HG02571 (cell line): ENCODE results near the gene TMPRSS11E.
"Not testable (repeated sequence)": the region's sequence is repeated elsewhere in the genome, so short reads cannot be mapped to it uniquely, and the experiment has no call there.

Experiments used
- ATAC-seq: cut with Tn5 transposase; IDR thresholded peaks from one replicate; pipeline ENCODE4 v1.9.1; 2021; ENCODE audit warnings: mild to moderate bottlenecking, moderate library complexity; ENCODE audit not compliant: unreplicated experiment

Gene TMPRSS11E

DNA sequence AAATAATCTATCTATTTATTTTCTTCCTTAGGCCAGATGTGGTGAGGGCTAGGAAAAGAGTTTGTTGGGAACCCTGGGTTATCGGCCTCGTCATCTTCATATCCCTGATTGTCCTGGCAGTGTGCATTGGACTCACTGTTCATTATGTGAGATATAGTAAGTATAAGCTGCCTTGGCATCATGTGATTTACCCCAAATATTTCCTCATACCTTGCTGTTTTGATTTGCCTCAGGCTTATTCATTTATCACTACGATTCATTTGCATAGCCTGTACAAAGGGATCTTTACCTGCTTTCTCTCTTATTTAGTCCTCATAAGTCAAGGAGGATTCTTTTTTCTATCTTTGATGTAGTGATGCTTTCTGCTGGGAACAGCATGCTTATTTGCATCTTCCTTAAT lies 14.5 kb downstream of the TMPRSS11E start:
- no peak for ATAC-seq

DNA sequence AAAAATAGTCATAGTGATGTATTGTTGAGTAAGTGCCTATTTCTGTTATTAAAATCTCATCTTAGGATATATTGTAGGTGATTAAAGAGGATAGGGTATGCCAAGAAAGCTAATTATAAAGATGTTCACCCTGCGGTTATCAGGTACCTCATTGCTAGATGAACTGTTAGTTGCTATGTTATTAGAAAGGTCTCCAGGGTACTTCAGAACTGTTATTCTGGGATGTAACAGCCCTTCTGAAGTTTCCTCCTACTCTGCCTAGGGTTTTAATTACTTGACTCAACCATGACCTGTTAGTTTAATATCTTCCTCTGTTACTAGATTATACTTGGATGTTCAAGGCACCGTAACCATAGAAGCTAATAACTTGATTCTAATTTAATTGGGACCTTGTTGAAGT lies 15.4 kb downstream of the TMPRSS11E start:
- no peak for ATAC-seq

DNA sequence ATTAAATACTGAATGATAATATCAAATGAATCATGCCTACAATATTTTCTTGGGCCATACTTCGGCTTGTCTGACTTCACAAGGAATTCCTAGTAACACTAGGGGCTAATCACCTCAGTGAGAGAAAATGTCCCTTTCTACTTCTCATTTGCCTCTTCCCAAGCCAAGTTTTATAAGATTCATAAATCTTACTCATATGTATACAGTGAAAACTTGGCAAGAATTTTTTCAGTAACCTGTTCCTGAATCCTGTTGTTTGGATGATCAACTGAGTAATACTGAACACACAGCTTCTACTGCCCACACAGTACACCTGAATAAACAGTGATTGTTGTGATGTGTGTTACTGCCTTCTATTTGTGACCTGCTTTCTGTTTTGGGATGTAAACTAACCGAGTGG lies 16.5 kb downstream of the TMPRSS11E start:
- no peak for ATAC-seq

DNA sequence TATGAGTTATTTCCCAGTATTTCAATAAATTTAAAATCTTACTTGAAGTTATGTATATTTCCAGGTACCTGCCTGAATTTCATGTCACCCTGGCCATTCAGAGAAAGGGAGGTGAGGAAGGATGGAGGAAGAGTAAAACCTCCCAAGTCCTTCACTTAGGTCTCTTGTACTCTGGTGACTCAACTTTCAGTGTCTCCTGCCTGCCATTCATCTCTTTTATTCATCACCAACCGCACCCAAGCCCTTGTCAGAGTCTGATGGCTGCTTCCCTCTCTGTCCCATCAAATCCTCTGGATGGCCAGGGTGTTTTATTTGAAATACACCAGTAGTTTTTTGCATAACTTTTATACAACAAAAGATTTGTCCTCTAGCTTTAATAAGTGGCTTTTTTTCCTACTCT lies 17.8 kb downstream of the TMPRSS11E start:
- no peak for ATAC-seq

DNA sequence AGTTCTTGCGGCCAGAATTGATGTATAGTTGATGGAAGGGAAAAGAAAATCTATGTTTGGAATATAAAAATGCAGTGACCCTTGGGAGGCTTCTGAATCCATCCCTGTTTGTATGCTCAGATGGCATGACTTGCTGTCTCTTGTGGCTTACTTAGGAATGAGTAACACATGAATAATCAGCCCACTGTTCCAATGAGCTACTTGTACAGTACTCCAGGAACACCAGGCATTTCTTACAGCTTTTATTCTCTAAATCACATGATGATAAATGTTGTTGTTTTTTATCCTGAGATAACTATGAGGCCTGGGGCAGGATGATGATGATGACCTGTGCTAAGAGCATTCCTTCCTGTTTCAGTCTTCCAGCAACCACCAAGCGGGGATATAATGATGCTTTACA lies 18.9 kb downstream of the TMPRSS11E start:
- no peak for ATAC-seq

DNA sequence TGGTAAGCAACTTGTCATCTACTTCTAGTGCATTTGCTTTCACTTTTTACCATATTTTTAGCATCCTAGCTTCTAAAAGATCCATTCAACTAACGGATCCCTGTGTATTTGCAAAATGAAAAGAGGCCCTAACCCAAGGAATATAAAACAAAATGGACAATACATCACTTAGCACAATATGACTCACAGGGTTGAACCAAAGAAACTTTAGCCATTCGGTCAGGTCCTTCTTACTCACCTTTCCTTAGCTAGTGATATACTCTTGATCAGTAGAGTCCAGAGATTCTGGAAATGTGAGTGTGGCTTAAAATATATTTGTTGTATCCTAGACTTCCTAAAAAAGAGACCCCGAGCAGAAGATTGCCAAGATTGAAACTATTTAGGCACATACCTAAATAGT lies 19.5 kb downstream of the TMPRSS11E start:
- no peak for ATAC-seq

DNA sequence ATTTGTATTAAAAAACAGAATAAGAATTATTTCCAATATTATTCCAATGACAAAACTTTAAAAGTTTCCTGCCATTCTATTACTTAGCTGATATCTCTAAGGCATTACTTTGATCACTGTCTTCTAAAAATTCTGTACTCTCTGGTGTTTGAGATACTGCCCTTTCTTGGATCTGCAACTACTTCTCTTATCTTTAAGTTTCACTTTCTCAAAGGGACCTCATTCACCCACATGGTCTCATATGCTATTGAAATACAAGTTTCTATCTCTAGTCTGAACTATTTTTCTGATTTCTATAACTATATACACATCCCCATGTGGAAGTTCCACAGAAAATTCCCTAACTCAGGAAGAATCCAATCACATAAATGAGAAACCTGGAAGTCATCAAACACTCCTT lies 22.2 kb downstream of the TMPRSS11E start:
- ATAC-seq = no peak

DNA sequence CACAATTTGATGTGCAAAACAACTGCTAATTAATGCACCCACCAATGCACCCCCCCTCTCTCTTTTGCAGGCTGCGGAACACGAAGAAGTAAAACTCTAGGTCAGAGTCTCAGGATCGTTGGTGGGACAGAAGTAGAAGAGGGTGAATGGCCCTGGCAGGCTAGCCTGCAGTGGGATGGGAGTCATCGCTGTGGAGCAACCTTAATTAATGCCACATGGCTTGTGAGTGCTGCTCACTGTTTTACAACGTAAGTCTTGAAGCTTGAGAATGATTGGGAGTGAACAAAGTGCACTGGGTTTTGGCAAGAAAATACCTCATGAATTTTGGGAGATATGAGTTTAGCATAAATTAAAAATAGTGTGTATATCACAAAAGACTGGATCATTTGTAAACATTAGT lies 28.9 kb downstream of the TMPRSS11E start:
- ATAC-seq = no peak

DNA sequence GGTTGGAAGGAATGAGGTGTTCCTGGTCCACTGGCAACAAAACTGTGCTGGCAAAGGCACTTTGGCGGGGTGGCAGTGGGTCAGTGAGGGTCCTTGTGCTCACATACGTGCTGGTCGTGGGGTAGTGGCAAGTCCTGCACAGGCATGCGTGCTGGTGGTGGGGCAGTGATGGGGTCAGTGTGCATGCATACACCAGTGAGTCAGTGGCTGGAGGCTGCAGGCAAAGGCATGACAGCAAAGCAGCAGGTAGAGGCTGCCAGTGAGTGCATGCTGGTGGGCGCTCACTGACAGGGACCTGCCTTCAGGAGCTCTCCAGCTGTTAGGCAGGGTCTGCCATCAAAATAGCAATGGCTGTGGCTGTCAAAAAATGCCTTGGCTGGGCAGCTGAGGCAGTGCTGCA lies 42.1 kb downstream of the TMPRSS11E start:
- ATAC-seq = no peak

DNA sequence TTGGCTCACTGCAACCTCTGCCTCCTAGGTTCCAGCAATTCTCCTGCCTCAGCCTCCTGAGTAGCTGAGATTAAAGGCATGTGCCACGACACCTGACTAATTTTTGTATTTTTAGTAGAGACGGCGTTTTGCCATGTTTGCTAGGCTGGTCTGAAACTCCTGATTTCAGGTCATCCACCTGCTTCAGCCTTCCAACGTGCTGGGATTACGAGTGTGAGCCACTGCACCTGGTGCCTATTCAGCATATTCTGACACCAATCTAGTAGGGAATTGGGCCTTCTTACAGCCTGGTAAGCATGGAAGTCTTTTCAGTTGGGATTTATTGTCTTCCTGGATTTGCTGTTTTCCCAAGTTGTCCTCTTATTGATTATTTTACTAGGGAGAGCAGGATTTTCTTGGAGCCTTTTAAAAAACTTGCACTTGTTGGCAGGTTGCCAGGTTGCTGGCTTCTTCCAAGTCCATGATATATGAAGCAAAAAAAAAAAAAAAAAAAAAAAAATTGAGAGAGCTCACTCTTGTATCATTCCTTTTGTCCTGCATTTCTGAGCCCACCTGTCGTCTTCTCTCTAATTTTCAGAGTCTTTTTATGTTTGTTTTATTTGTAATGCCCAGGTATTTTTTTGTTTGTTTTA lies 43.7 kb downstream of the TMPRSS11E start:
- ATAC-seq = no peak

DNA sequence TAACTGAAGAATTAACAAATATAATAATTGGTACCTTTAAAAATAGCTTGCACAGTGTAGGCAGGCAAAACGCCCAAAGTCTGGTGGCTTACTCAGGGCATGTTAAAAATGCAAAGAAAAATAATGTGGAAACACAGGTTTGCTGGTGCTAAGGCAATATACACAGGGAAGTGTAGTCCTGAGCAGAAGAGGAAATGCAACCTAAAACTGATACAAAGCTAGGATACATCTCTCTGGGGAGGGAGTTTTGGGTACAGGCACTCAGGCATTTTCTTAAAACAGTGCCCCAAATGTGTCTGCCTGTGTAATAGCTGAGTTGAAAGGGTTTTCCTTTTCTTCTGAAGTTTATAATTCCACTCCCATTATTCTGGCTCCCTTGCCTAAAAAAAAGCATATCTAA lies 47.4 kb downstream of the TMPRSS11E start:
- no peak for ATAC-seq

DNA sequence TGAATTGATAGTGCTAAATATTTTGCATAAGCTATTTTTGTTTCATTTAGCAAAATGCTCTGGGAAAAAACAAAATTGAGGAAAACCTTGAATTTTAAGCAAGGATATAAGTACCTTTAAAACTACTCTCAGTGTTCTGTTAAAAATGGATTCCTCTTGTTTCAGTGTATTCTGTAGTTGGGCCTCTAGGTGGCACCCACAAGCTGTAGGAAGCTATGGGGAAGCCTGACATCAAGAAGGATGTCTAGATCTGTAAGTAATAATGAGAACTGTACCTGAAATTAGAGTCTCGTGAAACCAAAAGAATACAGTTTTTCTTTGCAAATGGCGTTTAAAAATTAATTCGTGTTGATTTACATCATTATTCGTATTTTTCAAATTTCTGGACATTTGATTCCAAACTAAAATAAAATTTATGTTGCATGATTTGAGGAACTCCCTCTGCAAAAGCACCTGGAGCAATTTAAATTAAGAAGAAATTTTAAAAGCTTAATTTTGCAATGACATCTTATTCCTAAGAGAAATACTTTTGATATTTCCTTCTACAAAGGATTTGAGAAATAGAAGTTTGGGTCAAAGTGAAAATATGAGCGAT lies 51.2 kb downstream of the TMPRSS11E start:
- ATAC-seq = peak; percentile 89

DNA sequence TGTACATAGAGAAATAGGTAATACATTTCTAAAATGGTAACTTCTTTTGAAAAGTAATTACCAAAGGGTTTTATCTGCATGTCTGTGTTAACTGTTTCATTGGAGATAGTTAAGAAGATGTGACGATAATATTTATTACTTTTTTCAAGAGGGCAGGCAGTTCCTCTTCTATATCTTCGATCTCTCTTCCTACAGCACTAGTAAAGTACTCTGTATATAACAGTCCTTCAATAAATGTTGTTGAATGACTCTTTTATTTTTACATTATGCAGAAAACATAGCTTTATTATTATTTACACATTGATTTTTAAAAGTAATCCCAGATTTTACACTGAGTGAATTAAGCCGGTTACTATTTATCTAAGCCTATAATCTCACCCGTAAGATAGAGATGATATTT lies 51.8 kb downstream of the TMPRSS11E start:
- ATAC-seq = no peak

DNA sequence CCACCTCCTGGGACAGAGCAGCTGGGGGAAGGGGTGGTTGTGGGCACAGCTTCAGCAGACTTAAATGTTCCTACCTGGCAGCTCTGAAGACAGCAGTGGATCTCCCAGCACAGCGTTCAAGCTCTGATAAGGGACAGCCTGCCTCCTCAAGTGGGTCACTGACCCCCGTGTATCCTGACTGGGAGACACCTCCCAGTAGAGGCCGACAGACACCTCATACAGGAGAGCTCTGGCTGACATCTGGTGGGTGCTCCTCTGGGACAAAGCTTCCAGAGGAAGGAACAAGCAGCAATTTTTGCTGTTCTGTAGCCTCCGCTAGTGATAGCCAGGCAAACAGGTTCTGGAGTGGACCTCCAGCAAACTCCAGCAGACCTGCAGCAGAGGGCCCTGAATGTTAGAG lies 56.2 kb downstream of the TMPRSS11E start:
- not testable (repeated sequence) for ATAC-seq

DNA sequence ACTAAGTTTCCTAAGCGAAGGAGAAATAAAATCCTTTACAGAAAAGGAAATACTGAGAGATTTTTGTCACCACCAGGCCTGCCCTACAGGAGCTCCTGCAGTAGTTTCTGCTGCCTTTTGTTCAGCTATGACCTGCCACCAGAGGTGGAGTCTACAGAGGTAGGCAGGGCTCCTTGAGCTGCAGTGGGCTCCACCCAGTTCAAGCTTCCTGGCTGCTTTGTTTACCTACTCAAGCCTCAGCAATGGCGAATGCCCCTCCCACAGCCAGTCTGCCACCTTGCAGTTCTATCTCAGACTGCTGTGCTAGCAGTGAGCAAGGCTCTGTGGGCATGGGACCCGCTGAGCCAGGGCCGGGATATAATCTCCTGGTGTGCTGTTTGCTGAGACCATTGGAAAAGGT lies 57.6 kb downstream of the TMPRSS11E start:
- not testable (repeated sequence) for ATAC-seq

DNA sequence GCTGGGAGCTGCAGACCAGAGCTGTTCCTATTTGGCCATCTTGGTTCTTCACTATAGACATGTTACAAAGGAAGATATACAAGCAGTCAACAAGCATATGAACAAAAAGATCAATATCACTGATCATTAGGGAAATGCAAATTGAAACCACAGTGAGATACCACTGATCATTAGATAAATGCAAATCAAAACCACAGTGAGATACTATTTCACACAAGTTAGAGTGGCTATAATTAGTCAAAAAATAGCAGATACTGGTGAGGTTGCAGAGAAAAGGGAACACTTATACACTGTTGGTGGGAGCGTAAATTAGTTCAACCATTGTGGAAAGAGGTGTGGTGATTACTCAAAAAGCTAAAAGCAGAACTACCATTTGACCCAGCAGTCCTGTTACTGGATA lies 58.2 kb downstream of the TMPRSS11E start:
- ATAC-seq = not testable (repeated sequence)

DNA sequence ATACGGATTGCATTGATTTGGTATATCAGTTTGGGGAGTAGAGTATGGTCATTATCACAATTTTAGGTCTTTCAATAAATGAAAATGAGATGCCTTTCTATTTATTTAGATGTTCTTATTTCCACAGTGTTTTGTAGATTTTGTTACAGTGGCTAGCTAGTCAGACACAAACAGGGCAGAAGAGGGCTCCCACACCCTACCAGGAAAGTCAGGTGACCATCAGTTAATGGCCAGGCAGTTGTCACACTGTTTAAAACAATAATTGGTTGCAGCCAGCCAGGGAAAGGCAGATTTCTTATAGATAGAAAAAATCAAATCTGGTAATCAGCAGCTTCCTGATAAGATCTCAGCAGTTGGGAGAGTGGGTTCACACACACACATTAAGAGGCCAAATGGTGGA lies 71.6 kb downstream of the TMPRSS11E start:
- no peak for ATAC-seq

DNA sequence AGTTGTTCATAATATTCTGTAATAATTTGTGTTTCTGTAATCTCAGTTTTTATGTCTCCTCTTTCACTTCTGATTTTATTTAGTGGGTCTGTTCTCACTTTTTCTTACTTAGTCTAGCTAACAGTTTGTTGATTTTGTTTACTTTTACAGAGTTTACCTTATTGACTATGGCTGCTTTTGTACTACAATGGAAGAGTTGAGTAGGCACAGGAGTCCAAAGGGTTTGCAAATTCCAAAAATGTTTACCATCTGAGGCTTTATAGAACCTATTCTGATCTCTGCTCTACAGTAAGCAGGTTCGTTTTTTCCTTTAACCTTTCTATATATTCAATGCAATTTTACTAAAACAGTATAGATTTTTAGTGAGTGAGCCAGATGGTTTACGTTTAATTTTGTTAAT lies 73.7 kb downstream of the TMPRSS11E start:
- no peak for ATAC-seq

DNA sequence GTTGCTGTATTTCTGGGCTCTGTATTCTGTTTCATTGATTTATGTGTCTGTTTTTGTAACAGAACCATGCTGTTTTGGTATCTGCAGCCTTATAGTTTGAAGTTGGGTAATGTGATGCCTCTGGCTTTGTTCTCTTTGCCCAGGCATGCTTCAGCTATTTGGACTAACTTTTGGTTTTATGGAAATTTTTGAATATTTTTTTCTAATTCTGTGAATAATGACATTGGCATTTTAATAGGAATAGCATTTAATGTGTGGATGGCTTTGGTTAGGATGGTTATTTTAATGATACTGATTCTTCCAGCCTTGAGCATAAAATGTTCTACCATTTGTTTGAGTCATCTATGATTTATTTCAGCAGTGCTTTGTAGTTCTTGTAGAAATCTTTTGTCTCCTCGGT lies 75.0 kb downstream of the TMPRSS11E start:
- ATAC-seq = not testable (repeated sequence)

DNA sequence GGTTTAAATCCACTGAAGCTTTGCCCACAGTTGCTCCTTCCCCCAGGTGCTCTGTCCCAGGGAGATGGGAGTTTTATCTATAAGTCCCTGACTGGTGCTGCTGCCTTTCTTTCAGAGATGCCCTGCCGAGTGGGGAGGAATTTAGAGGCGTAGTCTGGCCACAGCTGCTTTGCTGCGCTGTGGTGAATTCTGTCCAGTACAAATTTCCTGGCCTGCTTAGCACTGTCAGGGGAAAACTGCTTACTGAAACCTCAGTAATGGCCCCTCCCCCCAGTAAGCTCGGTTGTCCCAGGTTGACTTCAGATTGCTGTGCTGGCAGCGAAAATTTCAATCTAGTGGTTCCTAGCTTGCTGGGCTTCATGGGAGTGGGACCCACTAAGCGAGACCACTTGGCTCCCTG lies 88.7 kb downstream of the TMPRSS11E start:
- no peak for ATAC-seq

DNA sequence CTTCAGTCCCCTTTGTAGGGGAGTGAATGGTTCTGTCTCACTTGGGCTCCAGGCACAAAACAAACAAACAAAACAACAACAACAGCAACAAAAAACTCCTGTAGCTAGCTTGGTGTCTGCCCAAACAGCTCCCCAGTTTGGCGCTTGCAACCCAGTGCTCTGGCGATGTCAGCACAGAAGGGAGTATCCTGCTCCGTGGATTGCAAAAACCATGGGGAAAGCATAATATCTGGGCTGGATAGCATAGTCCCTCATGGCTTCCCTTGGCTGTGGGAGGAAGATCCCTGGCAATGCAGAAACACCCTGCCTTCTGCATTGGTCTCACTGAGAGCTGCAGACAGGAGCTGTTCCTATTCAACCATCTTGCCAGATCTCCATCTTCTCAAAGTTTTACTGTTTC lies 89.1 kb downstream of the TMPRSS11E start:
- ATAC-seq = no peak

DNA sequence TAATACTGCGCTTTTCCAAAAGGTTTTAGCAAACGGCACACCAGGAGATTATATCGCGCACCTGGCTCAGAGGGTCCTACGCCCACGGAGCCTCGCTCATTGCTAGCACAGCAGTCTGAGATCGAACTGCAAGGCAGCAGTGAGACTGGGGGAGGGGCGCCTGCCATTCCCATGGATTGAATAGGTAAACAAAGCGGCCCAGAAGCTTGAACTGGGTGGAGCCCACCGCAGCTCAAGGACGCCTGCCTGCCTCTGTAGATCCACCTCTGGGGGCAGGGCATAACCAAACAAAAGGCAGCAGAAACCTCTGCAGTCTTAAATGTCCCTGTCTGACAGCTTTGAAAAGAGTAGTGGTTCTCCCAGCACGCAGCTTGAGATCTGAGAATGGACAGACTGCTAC lies 95.5 kb downstream of the TMPRSS11E start:
- not testable (repeated sequence) for ATAC-seq
